Uterus (tissue), 2 donors: ENCODE data around the gene WDFY2.

Source experiments
- CTCF ChIP-seq, 4 experiments: fragments of 200-600 bp in 2 of 4; fragments of 450-650 bp in 2 of 4; sonication (generic) in 2 of 4; IDR thresholded peaks; one replicate each; pipeline ENCODE4 v1.5.1; 2016 to 2019; ENCODE audit warnings: antibody characterized with exemption in 4 of 4, mild to moderate bottlenecking in 2 of 4, moderate library complexity in 1 of 4
- POLR2A ChIP-seq, 2 donors: fragments of 450-650 bp; IDR thresholded peaks; one replicate each; pipeline ENCODE4 v1.6.1; 2016; ENCODE audit warnings: antibody characterized with exemption in 2 of 2, mild to moderate bottlenecking in 1 of 2, moderate library complexity in 1 of 2

GRCh38 chr13:51637852-51638215 is 53.6 kb downstream of the WDFY2 start:
- no peak for TF ChIP-seq CTCF (IDR thresholded peaks at IDR 0.05)
- TF ChIP-seq POLR2A (IDR thresholded peaks at IDR 0.05): no peak
